Endothelial cell of umbilical vein (primary cell): ENCODE data around the gene AFDN.

Experiments
- EZH2 ChIP-seq: IDR thresholded peaks from 2 replicates; pipeline ENCODE4 v1.6.1; 2012; ENCODE audit warnings: borderline replicate concordance, low read depth, mild to moderate bottlenecking, moderate library complexity, low read length, inconsistent platforms; ENCODE audit not compliant: severe bottlenecking
- FOS ChIP-seq: IDR thresholded peaks from 2 replicates; pipeline ENCODE4 v1.6.1; 2011; ENCODE audit warnings: mild to moderate bottlenecking, low read length, moderate library complexity, borderline replicate concordance; ENCODE audit not compliant: insufficient read depth
- JUN ChIP-seq: IDR thresholded peaks from 2 replicates; pipeline ENCODE4 v1.6.1; 2011; ENCODE audit warnings: borderline replicate concordance, low read depth; ENCODE audit not compliant: insufficient read length, insufficient read depth
- MYC ChIP-seq: IDR thresholded peaks from one replicate; pipeline ENCODE4 v1.6.1; 2011; ENCODE audit warnings: mild to moderate bottlenecking, low read depth, low read length
- POLR2A ChIP-seq: IDR thresholded peaks from 2 replicates; pipeline ENCODE4 v1.6.1; 2012; ENCODE audit warnings: low read depth, mild to moderate bottlenecking, control low read depth, low read length
- POLR2AphosphoS5 ChIP-seq: IDR thresholded peaks from 2 replicates; pipeline ENCODE4 v1.6.1; 2012; ENCODE audit warnings: low read depth, mild to moderate bottlenecking, control low read depth, low read length, moderate library complexity; ENCODE audit not compliant: insufficient read depth
- TF ChIP-seq, protein P1 (sequence below), 2 donors: IDR thresholded peaks; 1 replicate in 1 of 2; 2 replicates in 1 of 2; pipeline ENCODE4 v1.5.1; 2011; ENCODE audit warnings: low read length in 2 of 2, mild to moderate bottlenecking in 2 of 2, moderate library complexity in 2 of 2, control low read depth in 1 of 2, inconsistent platforms in 1 of 2, low read depth in 1 of 2; ENCODE audit not compliant: insufficient read depth in 1 of 2; ENCODE audit errors: extremely low read depth in 1 of 2
- TF ChIP-seq, protein P2 (sequence below): IDR thresholded peaks from 2 replicates; pipeline ENCODE4 v1.6.1; 2011; ENCODE audit not compliant: insufficient read depth, insufficient read length

DNA sequence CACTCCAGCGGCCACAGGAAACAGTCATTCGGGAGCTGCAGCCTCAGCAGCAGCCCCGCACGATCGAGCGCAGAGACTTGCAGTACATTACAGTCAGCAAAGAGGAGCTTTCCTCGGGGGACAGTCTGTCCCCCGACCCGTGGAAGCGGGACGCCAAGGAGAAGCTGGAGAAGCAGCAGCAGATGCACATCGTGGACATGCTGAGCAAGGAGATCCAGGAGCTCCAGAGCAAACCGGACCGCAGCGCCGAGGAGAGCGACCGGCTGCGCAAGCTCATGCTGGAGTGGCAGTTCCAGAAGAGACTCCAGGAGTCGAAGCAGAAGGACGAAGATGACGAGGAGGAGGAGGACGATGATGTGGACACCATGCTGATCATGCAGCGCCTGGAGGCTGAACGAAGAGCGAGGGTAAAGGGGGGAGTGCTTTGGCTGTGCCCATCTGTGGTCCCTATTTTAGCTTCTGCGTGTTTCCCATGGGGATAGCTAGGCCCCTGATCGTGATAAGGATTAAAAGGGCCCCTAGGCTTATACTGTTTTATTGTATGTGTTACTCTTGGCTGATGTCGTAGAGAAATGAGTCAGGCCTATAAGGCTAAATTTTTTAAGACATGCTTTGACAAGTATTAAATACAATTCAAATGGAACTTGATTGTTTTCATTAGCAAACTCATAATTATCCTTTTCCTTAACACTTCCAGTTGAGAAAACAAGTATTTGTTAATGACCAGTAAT is 125.2 kb downstream of the AFDN start:
- TF ChIP-seq POLR2A (no peak), POLR2AphosphoS5 (no peak), MYC (no peak), EZH2 (no peak), FOS (no peak), JUN (no peak)
- TF ChIP-seq, protein P1, sequence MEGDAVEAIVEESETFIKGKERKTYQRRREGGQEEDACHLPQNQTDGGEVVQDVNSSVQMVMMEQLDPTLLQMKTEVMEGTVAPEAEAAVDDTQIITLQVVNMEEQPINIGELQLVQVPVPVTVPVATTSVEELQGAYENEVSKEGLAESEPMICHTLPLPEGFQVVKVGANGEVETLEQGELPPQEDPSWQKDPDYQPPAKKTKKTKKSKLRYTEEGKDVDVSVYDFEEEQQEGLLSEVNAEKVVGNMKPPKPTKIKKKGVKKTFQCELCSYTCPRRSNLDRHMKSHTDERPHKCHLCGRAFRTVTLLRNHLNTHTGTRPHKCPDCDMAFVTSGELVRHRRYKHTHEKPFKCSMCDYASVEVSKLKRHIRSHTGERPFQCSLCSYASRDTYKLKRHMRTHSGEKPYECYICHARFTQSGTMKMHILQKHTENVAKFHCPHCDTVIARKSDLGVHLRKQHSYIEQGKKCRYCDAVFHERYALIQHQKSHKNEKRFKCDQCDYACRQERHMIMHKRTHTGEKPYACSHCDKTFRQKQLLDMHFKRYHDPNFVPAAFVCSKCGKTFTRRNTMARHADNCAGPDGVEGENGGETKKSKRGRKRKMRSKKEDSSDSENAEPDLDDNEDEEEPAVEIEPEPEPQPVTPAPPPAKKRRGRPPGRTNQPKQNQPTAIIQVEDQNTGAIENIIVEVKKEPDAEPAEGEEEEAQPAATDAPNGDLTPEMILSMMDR (IDR thresholded peaks at IDR 0.05; ENCODE audit: extremely low read depth in 1 of 2, insufficient read depth in 1 of 2, low read depth in 1 of 2, low read length in 2 of 2): no peak
- TF ChIP-seq, protein P2, sequence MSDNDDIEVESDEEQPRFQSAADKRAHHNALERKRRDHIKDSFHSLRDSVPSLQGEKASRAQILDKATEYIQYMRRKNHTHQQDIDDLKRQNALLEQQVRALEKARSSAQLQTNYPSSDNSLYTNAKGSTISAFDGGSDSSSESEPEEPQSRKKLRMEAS: no peak
